ENCODE measurements around the gene EFCAB12.

GRCh38 chr3:129377615-129378014 is 50.8 kb downstream of the EFCAB12 start:
- TF ChIP-seq, protein P1, sequence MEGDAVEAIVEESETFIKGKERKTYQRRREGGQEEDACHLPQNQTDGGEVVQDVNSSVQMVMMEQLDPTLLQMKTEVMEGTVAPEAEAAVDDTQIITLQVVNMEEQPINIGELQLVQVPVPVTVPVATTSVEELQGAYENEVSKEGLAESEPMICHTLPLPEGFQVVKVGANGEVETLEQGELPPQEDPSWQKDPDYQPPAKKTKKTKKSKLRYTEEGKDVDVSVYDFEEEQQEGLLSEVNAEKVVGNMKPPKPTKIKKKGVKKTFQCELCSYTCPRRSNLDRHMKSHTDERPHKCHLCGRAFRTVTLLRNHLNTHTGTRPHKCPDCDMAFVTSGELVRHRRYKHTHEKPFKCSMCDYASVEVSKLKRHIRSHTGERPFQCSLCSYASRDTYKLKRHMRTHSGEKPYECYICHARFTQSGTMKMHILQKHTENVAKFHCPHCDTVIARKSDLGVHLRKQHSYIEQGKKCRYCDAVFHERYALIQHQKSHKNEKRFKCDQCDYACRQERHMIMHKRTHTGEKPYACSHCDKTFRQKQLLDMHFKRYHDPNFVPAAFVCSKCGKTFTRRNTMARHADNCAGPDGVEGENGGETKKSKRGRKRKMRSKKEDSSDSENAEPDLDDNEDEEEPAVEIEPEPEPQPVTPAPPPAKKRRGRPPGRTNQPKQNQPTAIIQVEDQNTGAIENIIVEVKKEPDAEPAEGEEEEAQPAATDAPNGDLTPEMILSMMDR (conservative IDR thresholded peaks at IDR 0.05; ENCODE audit: low read depth, low read length): no peak
- no peak for TF ChIP-seq EZH2 (IDR thresholded peaks at IDR 0.05; ENCODE audit: borderline replicate concordance, low read depth, low read length, poor library complexity, severe bottlenecking)

Data from A673 (cell line).